Omental fat pad (tissue), 4 donors: ENCODE results near the gene C6orf89. TPM values are rescaled to one million over a fixed set of nuclear protein-coding genes. Genes with fewer than 3 reads are reported as not detected.

Experiments
- ATAC-seq: fragments of 150-250 bp; one replicate; pipeline ENCODE4 v1.9.1; 2016; ENCODE audit warnings: mild to moderate bottlenecking, moderate library complexity; ENCODE audit not compliant: low FRiP score
- DNase-seq: peaks from one replicate; pipeline ENCODE4 v3.0.0-alpha.2; 2019; ENCODE audit warnings: low spot score
- CTCF ChIP-seq, 3 donors: fragments of 450-650 bp; IDR thresholded peaks; one replicate each; pipeline ENCODE4 v1.5.1; 2016 to 2017; ENCODE audit warnings: antibody characterized with exemption in 3 of 3, mild to moderate bottlenecking in 3 of 3, moderate library complexity in 2 of 3
- total RNA-seq, 4 donors: library from RNA; depleted of rRNA; stranded (reverse); fragments of >200 nt; gene quantifications; one replicate each; pipeline ENCODE4 v1.1.0, GENCODE V29; 2016

C6orf89 gene
- total RNA-seq, 4 donors from 2014 or later = 40.2 to 53.0 (median 46.0) TPM

GRCh38 chr6:36963451-36964290 lies 77.9 kb downstream of the C6orf89 start:
- DNase-seq = no peak
- ATAC-seq = no peak
- TF ChIP-seq CTCF (IDR thresholded peaks at IDR 0.05) = no peak

DNA sequence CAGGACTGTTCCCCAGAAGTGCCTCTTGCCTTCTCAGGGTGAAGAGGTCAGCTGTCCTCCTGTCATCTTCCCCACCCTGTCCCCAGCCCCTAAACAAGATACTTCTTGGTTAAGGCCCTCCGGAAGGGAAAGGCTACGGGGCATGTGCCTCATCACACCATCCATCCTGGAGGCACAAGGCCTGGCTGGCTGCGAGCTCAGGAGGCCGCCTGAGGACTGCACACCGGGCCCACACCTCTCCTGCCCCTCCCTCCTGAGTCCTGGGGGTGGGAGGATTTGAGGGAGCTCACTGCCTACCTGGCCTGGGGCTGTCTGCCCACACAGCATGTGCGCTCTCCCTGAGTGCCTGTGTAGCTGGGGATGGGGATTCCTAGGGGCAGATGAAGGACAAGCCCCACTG lies 78.6 kb downstream of the C6orf89 start:
- ATAC-seq (no peak), DNase-seq (no peak)
- no peak for TF ChIP-seq CTCF (IDR thresholded peaks at IDR 0.05)

- no peak for TF ChIP-seq CTCF (IDR thresholded peaks at IDR 0.05)
Observed at GRCh38 chr6:36964908-36965307, 79.2 kb downstream of the C6orf89 start.

DNA sequence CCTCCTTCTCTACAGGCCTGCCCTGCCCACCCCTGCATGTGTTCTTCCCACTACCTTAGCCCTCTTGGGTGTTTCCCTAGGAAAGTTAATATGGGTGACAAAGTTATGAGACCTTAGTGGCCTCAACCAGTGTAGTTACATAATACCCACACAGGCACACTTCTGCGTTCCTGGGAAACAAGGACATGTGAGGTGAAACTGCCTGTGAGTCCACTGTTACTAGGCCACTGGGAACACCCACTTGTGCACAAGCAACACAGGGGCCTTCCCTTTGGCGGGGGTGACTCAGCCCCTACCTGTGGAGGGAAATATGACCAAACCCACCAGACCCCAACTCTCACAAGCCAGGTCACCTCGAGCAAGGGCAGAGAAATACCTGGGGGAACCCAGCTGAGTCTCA lies 81.5 kb downstream of the C6orf89 start:
- DNase-seq (no peak), ATAC-seq (no peak)
- no peak for TF ChIP-seq CTCF (IDR thresholded peaks at IDR 0.05)

More at GRCh38 chr6:36964908-36965307, 79.2 kb downstream of the C6orf89 start:
- ATAC-seq (no peak), DNase-seq (no peak)

GRCh38 chr6:36967757-36968156 lies 82.0 kb downstream of the C6orf89 start:
- ATAC-seq = no peak
- no peak for DNase-seq
- TF ChIP-seq CTCF (IDR thresholded peaks at IDR 0.05) = no peak

GRCh38 chr6:36968266-36968977 lies 82.7 kb downstream of the C6orf89 start:
- no peak for TF ChIP-seq CTCF (IDR thresholded peaks at IDR 0.05)
- ATAC-seq = no peak
- no peak for DNase-seq
